ENCODE results near the gene ADGRV1.

Gene ADGRV1

DNA sequence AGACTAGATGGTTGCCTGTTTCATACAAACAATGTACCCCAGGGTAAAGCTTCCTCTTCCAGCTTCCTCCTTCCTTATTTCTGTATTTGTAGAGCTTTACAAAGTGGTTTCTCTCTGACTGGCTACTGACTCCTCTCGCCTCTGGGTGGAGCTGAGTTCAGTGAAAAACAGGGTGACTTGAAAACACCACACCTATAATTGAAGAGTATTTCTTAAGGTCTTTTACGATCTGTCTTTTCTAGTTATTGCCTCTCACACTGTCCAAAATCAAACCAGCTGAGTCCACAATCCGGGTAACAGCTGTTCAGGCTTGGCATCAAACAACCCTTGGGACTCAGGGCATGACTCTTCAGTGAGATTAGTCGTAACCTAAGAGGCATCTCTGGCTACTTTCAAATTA is 624.2 kb downstream of the ADGRV1 start:
- no peak overlapping the region for H3K4me3 ChIP-seq (ENCODE audit: low read depth, low read length)
- TF ChIP-seq, protein P1, sequence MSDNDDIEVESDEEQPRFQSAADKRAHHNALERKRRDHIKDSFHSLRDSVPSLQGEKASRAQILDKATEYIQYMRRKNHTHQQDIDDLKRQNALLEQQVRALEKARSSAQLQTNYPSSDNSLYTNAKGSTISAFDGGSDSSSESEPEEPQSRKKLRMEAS (IDR thresholded peaks at IDR 0.05; ENCODE audit: low read depth, low read length): peak; percentile 14; the same call in 1 of the 2 replicates
- peak; percentile 12; the same call in 1 of the 2 replicates for TF ChIP-seq MYC (IDR thresholded peaks at IDR 0.05; ENCODE audit: low read depth, low read length)
- TF ChIP-seq, protein P2, sequence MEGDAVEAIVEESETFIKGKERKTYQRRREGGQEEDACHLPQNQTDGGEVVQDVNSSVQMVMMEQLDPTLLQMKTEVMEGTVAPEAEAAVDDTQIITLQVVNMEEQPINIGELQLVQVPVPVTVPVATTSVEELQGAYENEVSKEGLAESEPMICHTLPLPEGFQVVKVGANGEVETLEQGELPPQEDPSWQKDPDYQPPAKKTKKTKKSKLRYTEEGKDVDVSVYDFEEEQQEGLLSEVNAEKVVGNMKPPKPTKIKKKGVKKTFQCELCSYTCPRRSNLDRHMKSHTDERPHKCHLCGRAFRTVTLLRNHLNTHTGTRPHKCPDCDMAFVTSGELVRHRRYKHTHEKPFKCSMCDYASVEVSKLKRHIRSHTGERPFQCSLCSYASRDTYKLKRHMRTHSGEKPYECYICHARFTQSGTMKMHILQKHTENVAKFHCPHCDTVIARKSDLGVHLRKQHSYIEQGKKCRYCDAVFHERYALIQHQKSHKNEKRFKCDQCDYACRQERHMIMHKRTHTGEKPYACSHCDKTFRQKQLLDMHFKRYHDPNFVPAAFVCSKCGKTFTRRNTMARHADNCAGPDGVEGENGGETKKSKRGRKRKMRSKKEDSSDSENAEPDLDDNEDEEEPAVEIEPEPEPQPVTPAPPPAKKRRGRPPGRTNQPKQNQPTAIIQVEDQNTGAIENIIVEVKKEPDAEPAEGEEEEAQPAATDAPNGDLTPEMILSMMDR (IDR thresholded peaks at IDR 0.05; ENCODE audit: low read depth, low read length): peak; percentile 46
- TF ChIP-seq POLR2A (IDR thresholded peaks at IDR 0.05; ENCODE audit: extremely low read depth, insufficient read length): no peak
- peak; percentile 85 for DNase-seq (ENCODE audit: low read depth)

- DNase-seq (ENCODE audit: low read depth): peak; percentile 66
- no peak for TF ChIP-seq POLR2A (IDR thresholded peaks at IDR 0.05; ENCODE audit: extremely low read depth, insufficient read length)
- no peak for TF ChIP-seq MYC (IDR thresholded peaks at IDR 0.05; ENCODE audit: low read depth, low read length)
- TF ChIP-seq, protein P1 (IDR thresholded peaks at IDR 0.05; ENCODE audit: low read depth, low read length): no peak
- TF ChIP-seq, protein P2 (IDR thresholded peaks at IDR 0.05; ENCODE audit: low read depth, low read length): no peak
- H3K4me3 ChIP-seq (ENCODE audit: low read depth, low read length): no peak overlapping the region
Measured at GRCh38 chr5:91183743-91184142, 625.1 kb downstream of the ADGRV1 start.

GRCh38 chr5:91186101-91186500 is 627.5 kb downstream of the ADGRV1 start:
- no peak for DNase-seq (ENCODE audit: low read depth)
- no peak overlapping the region for H3K4me3 ChIP-seq (ENCODE audit: low read depth, low read length)
- TF ChIP-seq, protein P1 (IDR thresholded peaks at IDR 0.05; ENCODE audit: low read depth, low read length): no peak
- TF ChIP-seq, protein P2 (IDR thresholded peaks at IDR 0.05; ENCODE audit: low read depth, low read length): no peak
- TF ChIP-seq MYC (IDR thresholded peaks at IDR 0.05; ENCODE audit: low read depth, low read length): no peak
- TF ChIP-seq POLR2A (IDR thresholded peaks at IDR 0.05; ENCODE audit: extremely low read depth, insufficient read length): no peak

- TF ChIP-seq, protein P1 (IDR thresholded peaks at IDR 0.05; ENCODE audit: low read depth, low read length): no peak
- TF ChIP-seq MYC (IDR thresholded peaks at IDR 0.05; ENCODE audit: low read depth, low read length) (no peak), POLR2A (IDR thresholded peaks at IDR 0.05; ENCODE audit: extremely low read depth, insufficient read length) (no peak)
- no peak overlapping the region for H3K4me3 ChIP-seq (ENCODE audit: low read depth, low read length)
- no peak for DNase-seq (ENCODE audit: low read depth)
Measured at GRCh38 chr5:91187032-91187431, 628.4 kb downstream of the ADGRV1 start.

DNA sequence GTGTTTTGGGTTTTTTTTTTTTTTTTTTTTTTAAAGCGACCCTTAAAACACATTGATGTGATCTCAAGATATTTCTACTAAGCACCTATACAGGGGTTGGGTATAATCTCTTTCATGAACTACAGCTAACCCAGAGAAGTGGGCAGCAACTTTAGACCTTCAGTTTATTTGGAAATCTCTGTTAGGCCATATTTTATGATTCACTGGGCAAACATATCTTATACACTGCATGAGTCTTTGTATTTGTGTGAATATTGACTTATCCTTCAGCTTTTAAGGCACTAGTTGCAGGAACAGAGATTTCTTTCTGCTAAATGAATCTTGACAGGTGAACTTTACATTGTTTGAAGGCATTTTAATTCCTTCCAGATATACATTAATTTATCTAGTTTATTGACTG is 630.2 kb downstream of the ADGRV1 start:
- no peak overlapping the region for H3K4me3 ChIP-seq (ENCODE audit: low read depth, low read length)
- TF ChIP-seq POLR2A (IDR thresholded peaks at IDR 0.05; ENCODE audit: extremely low read depth, insufficient read length): no peak
- TF ChIP-seq, protein P1 (IDR thresholded peaks at IDR 0.05; ENCODE audit: low read depth, low read length): no peak
- TF ChIP-seq MYC (IDR thresholded peaks at IDR 0.05; ENCODE audit: low read depth, low read length): no peak
- TF ChIP-seq, protein P2 (IDR thresholded peaks at IDR 0.05; ENCODE audit: low read depth, low read length): no peak
- DNase-seq (ENCODE audit: low read depth): no peak

- H3K4me3 ChIP-seq (ENCODE audit: low read depth, low read length): no peak overlapping the region
- TF ChIP-seq, protein P1 (IDR thresholded peaks at IDR 0.05; ENCODE audit: low read depth, low read length): no peak
- TF ChIP-seq POLR2A (IDR thresholded peaks at IDR 0.05; ENCODE audit: extremely low read depth, insufficient read length) (no peak), MYC (IDR thresholded peaks at IDR 0.05; ENCODE audit: low read depth, low read length) (no peak)
- TF ChIP-seq, protein P2 (IDR thresholded peaks at IDR 0.05; ENCODE audit: low read depth, low read length): no peak
- DNase-seq (ENCODE audit: low read depth): no peak
Measured at GRCh38 chr5:91189480-91190313, 631.1 kb downstream of the ADGRV1 start.

All from NB4 (cell line).